GM19193 (cell line): ENCODE measurements around the gene PLA2G12B.

Experiments
- POLR2A ChIP-seq: IDR thresholded peaks from 4 replicates; pipeline ENCODE4 v1.6.1; 2011; ENCODE audit not compliant: insufficient read depth, insufficient read length; ENCODE audit errors: extremely low read depth

The PLA2G12B gene, protein sequence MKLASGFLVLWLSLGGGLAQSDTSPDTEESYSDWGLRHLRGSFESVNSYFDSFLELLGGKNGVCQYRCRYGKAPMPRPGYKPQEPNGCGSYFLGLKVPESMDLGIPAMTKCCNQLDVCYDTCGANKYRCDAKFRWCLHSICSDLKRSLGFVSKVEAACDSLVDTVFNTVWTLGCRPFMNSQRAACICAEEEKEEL

GRCh38 chr10:72954596-72955554, at the start of gene PLA2G12B:
Gene PLA2G12B (minus strand): TSS chr10:72954806. CDS start chr10:72954685, 121 bp downstream.
- TF ChIP-seq POLR2A: no peak

GRCh38 chr10:73003822-73004221, 49.2 kb upstream of the PLA2G12B start:
- TF ChIP-seq POLR2A: no peak

- TF ChIP-seq POLR2A: no peak
Measured at GRCh38 chr10:73000973-73001372, 46.4 kb upstream of the PLA2G12B start.

DNA sequence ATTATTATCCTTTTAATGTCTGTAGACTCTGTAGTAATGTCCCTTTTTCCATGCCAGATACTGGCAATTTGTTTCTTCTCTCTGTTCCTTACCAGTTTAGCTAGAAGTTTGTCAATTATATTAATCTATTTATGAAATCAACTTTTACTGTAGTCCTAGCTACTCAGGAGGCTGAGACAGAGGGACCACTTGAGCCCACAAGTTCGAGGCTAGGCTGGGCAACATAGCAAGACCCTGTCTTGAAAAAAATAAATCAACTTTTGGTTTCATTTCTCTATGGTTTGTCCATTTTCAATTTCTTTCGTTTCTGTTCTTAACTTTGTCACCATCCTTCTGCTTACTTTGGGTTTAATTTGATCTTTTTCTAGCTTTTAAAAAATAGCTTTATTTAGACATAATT, 42.5 kb upstream of the PLA2G12B start:
- no peak for TF ChIP-seq POLR2A

GRCh38 chr10:72981882-72982529, 27.4 kb upstream of the PLA2G12B start:
- TF ChIP-seq POLR2A: no peak

DNA sequence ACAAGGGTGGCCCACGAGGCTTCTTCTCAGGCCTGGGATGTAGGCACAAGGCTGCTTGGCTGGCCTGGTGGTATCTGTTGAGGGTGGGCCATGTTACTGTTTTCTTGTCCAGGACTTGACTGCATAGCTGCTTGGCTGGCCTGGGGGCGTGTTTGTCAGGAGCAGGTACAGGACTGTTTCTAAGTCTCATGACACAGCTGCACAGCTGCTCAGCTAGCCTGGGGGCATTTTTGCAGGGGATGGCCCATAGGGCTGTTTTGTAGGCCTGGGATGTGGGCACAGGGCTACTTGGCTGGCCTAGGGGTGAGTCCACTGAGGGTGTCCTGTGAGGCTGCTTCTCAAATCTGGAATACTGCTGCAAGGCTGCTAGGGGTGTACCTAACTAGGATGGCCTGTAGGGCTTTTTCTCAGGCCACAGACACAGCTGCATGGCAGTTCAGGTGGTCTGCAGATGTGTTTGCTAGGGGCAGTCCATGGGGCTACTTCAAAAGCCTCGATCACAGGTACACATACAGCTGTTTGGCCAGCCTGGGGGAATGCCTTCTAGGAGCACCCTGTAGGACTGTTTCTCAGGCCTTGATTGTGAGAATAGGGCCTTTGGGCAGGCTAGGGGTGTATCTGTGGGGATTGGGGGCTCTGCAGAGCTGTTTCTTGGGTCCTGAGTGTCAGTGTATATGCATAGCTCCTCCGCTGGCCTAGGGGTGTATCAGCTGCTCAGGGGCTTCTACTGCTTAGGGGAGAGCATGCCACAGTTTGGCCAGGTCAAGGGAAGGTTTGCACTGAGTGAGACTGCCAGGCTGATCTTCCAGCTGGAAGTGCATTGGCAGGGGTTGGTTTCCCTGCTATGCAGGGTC, 26.6 kb upstream of the PLA2G12B start:
- no peak for TF ChIP-seq POLR2A

GRCh38 chr10:72980348-72980747, 25.7 kb upstream of the PLA2G12B start:
- no peak for TF ChIP-seq POLR2A

GRCh38 chr10:72979709-72980108, 25.1 kb upstream of the PLA2G12B start:
- no peak for TF ChIP-seq POLR2A

DNA sequence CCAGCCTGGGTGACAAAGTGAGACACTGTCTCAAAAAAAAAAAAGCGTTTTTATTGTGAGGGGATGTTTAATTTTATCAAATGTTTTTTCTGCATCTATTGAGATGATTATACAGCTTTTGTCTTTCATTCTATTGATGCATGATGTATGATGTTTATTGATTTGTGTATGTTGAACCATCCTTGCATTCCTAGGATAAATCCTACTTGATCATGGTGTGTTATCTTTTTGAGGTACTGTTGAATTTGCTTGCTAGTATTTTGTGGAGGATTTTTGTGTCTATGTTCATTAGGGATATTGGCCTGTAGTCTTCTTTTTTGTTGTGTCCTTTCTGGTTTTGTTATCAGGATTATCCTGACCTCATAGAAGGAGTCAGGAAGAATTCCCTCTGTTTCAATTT, 22.3 kb upstream of the PLA2G12B start:
- TF ChIP-seq POLR2A: no peak

- TF ChIP-seq POLR2A: no peak
Measured at GRCh38 chr10:72956001-72956400, 1.4 kb upstream of the PLA2G12B start.

DNA sequence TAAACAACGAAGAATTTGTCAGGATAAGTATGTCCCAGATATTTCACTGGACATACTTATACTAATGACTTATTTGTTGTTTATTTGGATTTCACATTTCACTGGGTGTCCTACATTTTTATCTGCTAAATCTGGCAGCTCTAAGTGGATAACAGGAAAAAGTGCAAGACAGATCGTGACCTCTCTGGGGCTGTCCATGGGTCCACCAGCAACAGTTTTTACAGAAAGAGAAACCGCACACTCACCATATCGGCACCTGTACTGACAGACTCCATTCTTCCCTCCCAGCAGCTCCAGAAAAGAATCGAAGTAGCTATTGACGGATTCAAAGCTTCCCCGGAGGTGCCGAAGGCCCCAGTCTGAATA, 393 bp downstream of the PLA2G12B start:
- no peak for TF ChIP-seq POLR2A

DNA sequence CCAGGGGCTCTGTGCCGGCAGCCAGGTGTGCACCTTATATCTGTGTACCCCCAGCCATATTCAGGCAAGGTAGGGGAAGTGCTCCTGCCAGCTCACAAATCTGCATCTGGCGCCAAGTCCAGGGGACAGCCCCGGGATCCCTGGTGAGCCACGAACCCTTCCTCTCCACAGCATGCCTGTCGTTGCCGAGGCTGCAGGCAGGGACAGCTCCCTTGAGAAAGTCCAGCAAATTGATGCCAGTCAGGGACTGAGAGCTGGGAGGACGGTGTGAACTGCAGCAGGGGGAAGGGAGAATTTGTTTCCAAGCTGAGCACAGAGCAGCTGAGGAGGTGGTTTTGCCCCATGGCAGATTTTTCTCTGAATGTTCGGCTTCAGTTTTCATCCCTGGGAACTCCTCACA, 919 bp downstream of the PLA2G12B start:
- TF ChIP-seq POLR2A: no peak

DNA sequence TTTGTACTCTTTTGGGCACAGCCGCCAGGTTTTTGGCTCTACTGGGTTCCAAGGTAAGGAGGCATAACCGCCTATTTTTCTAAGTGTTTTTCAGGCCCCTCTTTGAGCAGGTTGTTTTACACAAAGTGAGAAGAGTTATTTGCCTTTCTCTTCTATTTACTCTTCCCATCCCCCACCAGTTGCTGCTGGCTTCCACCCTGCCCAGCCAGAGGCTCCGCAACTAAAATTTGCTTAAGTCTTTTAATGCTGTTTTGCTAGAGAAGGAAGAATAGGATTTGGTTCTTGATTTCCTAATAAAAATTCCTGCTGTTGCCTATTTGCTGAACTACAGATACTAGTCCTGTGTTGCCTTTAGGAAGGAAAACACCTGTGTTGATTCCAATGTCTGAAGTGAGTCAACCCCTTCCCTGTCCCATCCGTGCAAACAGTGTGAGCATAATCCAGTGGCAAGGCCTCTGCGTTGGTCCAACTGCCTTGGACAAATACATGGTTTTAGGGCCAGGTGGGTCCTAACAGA, 1.9 kb downstream of the PLA2G12B start:
- no peak for TF ChIP-seq POLR2A

DNA sequence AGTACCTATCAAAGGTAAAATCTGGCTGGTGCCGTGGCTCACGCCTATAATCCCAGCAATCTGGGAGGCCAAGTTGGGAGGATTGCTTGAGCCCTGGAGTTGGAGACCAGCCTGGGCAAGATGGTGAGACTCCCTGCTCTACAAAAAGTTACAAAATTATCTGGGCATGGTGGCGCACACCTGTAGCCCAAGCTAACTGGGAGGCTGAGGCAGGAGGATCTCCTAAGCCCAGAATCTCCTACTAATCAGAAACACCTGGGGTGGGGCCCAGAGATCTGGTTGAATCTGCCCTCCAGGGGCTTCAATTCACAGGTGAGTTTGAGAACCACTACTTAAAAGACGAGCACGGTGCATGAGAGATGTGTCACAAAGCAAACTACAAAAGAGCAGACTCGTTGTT, 2.4 kb downstream of the PLA2G12B start:
- no peak for TF ChIP-seq POLR2A
